ENCODE measurements around the gene PKNOX2.

The PKNOX2 gene

DNA sequence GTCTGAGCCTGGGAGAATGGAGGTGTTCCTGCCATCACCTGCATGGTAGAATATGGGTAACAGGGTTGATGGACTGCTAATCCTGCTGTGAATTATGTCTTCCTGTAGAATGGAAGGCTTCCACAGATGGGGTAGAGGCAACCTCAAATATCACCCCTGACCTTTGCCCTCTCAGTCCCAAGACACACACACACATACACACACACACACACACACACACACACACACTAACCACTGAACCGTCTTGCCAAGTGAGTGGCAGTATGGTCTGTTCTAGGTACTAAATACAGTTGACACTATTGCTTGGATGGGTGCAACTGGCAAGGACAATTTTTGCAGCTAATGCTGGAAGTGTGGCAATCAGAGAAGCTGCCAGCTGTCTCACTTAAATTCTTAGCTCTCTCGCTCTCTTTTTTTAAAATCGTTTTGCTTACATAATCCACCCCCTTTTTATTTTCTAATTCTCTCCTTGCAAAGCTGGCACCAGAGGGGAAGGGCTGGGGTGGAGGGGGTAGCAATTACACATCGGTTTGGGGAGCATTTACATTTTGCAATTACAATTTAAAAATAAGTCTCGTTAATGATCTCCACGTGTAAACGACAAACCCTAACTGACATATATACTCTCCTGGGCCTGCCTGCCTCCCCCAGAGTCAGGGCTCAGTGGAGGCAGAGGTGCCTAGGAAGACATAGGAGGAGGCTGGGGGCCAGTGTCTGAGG is 169.0 kb downstream of the PKNOX2 start:
- DNase-seq, result peak in 6 of 56 donors; percentile 9 to 58 (median 38)

DNA sequence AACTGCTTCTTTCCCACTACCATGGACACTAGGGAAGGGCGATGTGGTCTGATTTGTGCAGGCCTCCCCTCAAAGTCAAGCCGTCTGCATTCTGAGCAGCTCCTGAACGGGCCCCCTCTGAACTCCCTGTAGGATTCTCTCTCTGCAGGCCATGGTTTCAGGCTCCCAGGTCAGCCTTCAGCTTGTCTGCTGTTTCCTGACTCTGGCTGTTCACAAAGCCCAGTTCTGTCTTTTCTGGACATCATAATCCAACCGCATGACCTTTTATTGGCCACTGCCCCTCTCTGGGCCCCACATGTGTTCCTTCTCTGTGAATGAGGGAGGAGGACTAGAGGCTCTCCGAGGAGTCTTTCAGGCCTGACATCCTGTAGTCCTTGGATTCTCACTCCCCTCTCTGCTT is 170.6 kb downstream of the PKNOX2 start:
- DNase-seq, result no peak

DNA sequence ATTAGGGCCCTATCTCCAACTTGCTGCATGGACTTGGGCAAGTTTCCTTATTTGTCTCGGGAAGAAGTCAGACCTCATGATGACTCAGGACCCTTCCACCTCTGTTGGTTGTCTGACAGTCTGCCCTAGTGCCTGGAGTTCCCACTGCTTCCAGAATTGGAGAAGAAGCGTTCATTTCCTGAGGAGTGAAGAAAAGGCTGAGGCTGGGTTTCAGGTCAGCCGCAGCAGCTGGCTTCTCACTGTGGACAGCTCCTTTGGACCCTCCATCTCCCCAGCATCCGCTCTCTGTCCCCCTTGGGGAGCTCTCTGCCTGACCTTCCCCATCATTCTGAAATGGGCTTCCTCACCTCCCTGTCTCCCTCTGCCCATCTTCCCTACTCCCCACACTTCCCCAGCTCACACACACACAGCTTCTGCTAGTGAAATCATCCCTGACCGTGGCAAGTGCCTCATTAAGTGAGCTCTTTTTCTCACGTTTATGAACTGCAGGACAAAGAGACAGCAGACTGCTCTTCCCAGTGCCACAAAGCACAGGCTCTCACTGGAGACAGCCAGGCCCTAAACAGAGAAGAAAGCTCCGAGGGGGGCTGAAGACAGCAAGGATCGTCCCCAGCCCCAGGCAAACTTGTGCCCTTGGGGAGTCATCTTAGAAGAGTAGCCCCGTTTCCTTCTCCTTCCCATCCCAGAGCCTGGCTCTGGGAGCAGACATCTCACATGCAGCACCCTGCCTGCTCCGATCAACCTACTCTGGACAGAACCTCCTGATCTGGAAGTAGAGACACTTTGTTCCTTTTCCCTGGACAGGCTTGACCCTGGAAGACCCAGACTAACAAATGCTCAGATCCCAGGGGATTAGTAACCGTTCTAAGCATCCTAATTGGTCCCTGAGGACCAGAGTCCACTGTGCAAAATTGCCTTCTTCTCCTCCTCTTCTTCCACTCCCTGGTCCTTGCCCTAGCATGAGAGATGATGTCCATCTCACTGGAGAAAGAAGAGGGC is 173.6 kb downstream of the PKNOX2 start:
- DNase-seq, result no peak

DNA sequence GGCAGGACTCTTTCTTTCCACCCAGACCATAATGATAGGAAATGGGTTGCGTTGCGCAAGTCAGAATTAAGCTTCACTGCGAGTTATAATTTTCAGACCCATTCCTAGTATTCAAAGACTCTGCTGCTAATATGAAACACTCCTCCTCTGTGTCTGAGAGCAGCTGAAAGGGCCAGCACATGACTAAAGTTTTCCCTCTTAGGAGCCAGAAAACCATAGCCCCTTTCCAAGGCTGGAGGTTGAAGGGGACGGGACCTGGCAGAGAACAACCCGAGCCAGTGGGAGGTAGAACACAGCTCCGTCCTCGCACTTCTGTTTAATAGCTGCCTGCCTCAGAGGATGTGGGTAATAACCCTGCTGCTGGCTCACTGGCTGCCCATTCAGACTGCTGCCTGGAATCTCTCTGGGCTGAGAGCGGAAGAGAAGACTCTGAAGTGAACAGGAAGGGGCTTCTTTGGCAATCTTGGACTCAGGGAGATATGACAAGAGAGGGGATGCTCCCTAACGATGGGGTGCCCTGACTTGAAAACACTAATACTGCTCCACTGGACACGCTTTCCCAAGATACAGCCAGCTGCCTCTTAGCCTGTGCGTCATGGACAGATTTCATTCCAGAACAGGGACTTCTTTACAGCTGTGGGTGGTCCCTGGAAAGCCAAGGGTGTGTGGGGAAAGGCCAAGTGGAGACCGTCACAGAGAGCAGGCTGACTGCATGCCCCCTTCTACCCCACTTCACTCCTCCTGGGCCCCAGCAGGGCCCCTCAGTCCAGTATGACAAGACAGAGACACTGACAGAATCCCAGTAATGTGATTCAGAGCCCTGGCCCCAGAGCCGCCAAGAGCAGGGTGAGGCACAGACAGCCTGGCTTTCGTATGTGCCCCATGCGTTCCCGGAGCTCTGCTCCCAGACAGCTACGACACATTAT is 174.6 kb downstream of the PKNOX2 start:
- DNase-seq, result no peak

DNA sequence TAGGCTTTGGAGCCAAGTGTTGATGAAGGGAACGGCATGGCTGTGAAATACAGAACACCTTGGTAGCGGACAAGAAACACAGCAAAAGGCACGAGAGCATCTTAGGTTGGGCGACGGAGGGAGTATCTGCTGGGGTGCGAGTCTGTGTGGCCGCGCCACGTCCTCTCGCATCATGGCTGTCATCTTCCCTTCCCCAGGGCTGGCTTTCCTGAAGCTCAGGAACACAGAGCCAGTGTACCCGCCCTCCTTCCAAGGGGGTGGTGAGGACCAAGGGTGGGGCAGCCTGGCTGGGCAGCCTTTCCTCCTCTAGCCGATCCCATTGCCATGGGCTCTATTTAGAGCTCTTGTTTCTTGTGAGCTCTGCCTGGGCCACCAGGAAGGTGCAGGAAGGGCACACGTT is 177.1 kb downstream of the PKNOX2 start:
- no peak for DNase-seq

DNA sequence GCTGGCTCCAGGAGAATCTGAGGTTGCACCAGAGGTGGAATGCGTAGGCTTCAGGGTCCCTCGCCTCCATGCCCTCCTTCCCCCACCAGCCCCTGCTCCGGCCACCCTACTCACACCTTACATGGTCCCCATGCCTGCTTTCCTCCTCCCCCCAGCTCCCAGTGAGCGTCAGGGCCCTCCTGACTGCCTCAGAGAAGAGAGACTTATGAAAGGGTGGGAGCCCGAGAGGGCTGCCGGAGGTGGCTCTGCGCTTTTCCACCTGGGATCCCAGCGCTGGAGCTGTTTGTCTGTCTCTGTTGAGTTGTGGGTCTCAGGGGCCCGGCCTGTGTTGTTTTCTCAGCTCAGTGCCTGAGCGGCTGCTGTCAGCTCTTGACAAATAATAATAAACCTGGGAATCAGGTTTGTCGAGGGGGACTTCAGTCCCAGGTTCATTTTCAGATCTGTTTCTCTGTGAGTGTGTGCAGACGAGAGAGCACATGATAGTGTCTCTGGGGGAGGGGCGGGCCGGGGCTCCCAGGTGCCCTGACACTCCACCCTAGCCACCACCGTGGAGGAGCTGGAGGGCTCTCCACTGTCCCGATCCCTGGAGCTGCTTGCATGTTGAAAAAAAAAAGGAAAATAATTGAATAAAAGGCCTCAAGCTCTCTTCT is 177.9 kb downstream of the PKNOX2 start:
- DNase-seq, result no peak

DNA sequence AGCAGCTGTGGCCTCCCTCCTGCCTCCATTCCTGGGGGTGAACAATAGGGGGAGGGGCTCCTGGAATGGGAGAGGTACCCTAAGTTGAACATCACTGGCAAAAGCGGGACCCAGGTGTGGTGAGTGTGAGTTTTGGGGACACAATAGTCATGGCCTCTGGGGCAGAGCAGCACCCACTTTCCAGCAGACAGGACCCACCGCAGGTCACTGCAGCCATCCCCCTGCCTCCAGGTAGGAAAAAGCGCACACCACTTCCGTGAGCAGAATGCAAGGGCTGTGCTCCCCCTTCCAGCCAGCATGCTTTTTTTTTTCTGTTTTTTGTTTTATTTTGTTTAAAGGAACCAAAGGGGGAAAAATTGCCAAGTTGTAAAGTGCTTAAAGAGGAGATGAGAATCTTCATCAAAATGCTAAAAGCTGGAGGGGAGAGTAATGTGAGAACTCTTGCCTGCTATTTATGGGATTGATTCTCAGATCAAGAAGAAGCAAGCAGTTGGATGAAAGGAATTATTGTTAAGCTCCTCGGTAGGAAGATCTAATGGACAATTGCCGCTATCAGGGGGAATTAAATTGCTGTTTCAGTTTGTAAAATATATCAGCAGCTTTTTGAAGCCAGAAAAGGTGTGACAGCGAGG is 178.7 kb downstream of the PKNOX2 start:
- no peak for DNase-seq

DNA sequence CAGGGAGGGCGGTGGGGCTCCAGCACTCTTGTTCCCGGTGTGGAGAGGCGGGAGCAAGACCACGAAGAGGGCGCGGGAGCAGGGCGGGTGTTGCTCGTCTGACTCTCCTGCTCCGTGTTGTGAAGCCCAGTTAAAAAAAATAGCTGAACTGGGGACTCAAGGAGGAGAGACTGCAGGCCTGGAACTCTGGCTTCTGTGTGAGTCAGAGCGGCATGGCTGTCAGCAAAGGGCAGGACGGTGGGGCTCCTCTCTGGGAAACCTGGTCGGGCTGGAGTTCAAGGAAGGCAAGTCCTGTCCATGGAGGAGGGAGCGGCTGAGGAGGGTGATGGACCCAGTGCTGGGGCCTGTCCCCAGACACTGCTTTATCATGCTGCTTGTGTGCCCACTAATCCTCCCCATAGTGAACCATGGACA is 179.2 kb downstream of the PKNOX2 start:
- DNase-seq, result no peak

DNA sequence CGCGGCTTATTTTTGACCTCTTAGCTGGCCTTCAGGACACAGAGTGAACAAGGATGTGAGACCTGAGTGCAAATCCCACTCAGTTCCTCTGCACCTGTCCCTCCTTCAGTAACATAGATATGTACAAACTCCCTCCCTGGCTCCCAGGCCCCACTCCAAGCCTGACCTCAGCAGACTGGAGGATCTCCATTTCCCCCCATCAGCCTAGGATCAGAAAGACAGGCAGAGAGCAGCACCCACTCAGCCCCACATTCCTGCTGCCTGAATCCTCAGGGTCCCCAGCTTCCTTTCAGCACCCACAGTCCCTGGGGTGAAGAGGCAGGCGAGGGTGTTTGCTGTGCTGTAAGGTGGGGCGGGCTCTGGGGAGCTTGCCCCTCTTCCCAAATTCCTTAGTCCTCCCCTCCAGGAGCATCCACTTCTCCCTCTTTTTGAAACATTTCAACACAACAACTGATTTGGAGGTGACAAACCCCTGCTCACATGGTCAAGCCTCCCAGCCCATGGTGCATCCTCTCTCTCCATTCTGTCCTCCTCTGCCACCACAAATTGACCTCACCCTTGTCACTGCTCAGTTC is 180.4 kb downstream of the PKNOX2 start:
- no peak for DNase-seq

DNA sequence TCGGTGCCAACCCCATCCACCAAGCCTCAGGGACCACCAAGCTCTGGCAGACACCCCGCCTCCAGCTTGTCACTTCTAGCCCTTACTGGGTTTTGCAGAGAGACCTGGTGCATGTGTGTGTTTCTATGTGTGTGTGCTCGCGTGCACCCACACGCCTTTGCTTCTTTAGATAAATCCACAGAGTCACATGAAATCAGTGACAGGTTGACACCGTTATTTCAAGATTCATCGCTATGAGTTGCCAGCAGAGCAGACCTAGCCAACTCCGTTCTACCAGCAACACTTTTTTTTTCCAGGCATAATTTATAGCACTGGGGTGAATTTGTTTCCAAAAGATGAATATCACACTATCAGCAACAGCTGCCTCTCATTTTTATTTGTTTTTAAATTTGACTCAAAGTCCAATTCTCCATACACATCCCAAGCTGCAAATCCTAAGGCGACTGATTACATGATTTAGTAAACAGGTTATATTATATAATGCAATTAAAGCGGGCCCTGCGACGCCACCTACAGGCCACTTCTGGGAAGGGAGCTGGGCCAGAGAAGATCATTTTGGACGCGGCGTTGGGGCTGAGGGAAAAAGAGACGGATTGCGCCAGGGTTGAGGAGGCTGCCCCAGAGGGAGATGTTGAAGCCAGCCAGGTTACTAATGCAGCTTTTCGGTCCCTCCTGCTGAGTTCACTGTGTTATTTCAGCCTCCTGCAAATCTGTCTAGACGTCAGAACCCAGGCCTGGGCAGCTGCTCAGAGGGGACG is 181.0 kb downstream of the PKNOX2 start:
- peak in 48 of 56 donors; percentile 9 to 87 (median 51) for DNase-seq

DNA sequence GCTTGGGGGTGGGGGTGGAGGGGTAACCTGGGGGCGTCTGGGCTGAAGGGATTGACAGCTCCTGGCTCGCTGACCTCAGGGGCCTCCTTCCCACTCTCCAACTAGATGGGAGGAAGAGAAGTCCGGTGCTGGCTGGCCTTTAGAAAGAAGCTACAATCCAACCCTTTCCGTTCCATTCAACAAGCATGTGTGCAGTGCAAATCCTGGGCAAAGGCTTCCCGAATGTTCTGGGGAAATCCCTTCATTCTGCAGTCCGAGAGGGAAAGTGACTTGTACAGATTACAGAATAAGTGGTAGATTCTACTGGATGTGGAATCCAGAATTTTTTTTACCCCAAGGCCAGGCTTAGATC is 181.6 kb downstream of the PKNOX2 start:
- DNase-seq, result no peak

DNA sequence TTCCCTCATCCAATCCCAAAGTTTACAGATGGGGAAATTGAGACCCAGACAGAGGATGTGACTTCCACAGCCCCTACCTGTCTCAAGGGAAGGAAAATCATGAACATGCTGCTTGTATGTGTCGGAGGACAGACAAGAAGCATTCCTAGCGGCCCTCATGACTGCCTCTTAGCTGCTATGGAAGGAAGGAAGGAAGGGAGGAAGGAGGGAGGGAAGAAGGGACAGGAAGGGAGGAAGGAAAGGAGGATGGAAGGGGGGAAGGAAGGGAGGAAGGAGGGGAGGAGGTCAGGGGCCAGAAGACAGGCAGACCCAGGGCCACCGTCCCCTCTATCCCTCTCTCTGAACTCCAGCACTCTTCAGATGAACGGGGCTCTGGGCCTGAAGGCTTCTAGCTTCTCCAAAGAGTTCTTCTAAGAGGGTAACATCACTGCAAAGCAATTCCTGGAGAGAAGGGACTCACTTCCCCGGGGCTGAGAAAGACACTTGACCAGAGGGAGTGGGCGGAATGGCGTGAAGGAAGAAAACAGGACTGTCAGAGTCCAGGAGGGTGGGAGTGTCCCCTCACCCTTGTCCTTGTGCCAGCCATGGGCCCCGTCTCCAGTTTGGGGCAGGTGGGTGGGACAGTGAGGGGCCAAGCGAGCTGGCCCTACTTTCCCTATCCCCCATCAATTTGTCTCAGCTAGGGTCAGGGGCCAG is 182.2 kb downstream of the PKNOX2 start:
- DNase-seq, result no peak

DNA sequence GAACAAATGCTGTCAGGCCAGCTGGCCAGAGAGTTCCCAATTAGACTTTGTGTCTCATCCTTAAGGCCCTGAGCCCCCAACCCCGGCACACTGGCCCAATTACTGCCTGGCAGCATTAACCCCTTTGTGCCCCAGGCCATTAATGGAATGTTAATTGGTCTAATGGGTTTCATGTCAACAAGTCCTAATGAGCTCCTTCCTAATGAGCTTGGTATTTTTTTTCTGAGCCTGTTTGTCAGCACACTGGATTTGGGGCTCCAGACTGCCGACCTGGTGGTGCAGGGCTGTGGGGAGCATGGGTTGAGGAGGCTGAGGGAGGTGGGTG is 182.7 kb downstream of the PKNOX2 start:
- no peak for DNase-seq

DNA sequence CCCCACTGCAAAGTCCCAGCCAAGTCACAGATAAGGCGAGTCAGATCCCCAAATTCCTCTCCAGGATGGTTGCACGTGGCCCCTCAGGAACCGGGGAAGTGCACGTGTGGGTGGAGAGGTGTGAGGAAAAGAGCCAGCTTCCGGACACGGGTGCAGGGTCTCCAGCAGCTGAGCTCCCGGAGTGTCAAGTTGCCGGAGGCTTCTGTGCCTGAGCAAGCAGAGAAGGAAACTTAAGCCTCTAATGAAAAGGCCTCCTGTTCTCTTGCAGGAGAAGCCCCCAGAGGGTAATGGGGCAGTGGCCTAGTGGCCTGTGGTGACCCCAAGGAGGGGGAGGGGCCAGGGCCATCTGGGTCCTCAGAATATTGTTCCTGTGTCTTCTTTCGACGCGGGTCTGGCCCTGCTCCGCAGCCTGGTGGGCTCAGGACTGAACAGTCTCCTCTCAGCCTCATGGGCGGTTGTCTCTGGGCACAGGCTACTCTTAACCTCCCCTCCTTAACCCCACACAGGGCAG is 183.6 kb downstream of the PKNOX2 start:
- DNase-seq, result no peak

DNA sequence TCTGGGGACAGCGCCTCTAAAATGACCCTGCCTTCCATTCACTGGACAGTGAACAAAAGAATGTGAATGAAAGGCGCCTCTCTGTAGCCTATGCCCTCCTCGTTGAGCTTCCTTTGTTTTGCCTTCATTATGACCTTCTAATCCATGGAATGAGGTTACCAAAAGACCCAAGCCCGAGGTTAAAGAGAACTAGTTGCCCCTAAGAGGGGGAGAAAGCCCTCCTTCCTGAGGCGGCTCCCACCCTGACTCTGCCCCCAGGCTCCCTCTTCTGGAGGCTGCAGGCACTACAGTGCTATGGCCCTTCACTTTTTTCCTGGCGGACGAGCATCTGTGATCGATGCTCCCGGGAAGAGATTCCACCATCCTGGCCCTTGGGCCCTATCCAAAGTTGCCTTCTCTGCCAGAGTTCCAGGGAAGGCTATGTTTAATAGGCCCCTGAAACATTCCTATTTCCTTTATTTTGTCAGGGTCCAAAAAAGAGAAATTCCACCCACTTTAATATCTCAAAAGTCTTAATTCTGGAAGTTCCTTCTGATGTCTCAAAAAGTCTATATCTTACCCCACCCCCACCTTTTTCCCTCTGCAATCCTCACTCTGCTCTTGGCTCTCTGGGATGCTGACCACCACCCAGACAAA is 184.2 kb downstream of the PKNOX2 start:
- DNase-seq, result peak in 37 of 56 donors; percentile 2 to 80 (median 37)

DNA sequence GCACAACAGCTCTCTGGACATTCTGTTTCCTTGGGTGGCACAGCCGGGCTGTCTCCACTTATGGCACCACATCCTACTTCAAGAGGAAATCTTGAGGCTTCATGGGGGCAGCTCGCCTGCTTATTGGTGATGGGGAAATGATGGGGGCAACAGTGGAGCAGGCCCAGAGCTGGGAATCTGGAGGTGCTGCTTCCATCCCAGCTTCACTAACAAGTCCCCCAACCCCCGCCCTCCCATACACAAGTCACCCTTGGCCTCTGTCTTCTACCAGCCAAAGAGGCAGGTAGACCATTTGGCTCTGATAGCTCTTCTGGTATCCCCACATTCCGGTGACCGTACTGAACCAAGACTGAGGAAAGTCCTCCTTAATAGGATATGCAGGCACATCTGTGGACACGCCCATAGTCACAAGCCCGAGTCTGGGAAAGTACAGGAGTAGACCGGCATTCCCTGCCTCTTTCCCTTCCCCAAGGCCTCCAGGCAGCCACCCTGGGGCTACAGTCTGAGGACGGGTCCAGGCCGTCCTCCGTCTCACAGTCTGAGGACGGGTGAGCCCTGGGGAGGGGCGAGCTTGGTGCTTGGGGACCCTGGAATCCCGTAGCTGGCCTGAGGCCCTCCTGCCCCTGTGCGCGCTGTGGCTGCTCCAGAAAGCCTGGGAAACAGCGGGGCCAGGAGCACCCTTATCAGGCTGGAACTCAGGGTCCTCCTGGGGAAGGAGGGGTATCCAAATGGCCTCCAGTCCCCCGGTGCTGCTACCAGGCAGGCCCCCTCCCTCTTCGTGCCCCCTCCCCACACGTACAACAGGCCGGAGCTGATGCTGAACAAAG is 185.9 kb downstream of the PKNOX2 start:
- no peak for DNase-seq

Measured in nucleus accumbens (tissue), 56 donors.